Hematopoietic multipotent progenitor cell treated with erythropoietin and hydrocortisone succinate and interleukin-3 and kit ligand, for 17 days (in vitro differentiated cells): ENCODE results near the gene LRRC49.
"Not testable (repeated sequence)": the region's sequence is repeated elsewhere in the genome, so short reads cannot be mapped to it uniquely, and the experiment has no call there.

Experiments
- DNase-seq: peaks from one replicate; pipeline ENCODE4 v3.0.0-alpha.2; 2015; ENCODE audit warnings: low spot score

LRRC49 gene

GRCh38 chr15:70923311-70924080, 30.9 kb downstream of the LRRC49 start:
- no peak for DNase-seq

DNA sequence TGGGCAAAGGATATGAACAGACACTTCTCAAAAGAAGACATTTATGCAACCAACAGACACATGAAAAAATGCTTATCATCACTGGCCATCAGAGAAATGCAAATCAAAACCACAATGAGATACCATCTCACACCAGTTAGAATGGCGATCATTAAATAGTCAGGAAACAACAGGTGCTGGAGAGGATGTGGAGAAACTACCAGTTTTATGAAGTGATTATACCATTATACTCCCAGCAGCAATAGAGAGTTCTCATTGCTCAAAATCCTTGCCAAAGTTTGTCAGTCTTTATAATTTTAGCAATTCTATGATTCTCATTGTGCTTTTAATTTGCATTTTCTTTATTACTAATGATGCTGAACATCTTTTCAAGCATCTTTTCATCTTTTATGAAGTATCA, 34.3 kb downstream of the LRRC49 start:
- DNase-seq = not testable (repeated sequence)

DNA sequence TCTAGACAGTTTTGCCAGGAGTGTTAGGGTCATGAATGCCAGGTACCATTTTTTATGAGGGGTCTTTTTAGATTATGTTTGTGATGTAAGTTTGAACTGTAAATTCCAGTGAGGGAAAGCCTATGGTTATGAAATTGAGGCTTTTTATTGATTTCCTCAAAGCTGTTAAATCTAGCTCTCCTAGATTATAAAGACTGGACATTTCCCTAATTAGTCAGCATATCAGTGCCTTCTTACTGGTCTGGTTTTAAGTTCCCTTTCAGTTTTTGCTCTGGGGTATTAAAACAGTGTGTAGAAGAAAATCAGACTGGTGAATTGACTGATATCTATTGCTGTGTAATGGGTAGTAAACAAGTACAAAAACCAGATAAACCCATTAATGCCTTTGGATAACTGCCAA, 39.2 kb downstream of the LRRC49 start:
- DNase-seq = no peak

DNA sequence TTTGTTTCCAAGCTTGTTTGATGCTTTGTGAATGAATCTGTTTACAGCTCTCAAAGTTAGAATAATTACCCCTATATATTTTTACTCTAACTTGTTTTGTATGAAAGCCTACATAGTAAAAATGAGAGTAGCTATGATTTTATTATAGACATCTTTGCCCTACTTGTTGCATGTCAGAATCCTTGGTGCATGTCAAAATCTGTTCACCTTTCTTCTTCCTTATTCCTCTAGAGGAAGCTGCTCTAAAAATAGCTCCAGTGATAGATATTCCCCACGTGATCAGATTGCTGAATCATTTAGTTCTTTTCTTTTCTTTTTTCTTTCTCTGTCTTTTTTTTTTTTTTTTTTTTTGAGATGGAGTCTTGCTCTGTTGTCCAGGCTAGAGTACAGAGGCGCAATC, 39.8 kb downstream of the LRRC49 start:
- no peak for DNase-seq

GRCh38 chr15:70933411-70933810, 40.8 kb downstream of the LRRC49 start:
- no peak for DNase-seq

DNA sequence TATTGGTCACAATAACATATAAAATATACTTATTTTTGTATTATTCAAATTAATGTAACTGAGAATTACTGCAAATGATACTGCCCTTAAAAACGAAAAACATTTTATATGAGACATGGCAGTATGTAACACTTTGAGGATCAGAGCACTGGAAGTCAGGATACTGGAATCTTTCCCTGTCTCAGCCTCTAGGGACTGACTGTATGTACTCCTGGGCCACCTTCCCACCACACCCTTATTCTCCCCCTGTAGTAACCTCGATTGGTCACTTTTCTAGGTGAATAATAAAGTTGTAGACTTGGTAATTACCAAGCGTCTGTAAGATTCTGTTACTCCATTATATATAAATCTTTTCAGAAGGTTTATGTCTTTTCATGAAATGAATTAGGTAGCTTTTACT, 43.0 kb downstream of the LRRC49 start:
- DNase-seq = no peak

- no peak for DNase-seq
Measured at GRCh38 chr15:70936326-70936725, 43.7 kb downstream of the LRRC49 start.

DNA sequence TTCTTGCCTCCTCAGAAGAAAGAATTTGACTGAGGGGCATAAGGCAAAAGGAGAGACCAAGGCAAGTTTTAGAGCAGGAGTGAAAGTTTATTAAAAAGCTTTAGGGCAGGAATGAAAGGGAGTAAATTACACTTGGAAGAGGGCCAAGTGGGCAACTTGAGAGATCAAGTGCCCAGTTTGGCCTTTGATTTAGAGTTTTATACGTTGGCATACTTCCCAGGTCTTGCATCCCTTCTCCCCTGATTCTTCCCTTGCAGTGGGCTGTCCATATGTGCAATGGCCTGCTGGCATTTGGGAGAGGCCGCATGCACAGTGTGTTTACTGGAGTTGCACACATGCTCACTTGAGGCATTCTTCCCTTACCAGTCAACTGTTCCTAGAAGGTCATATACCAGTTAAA, 50.7 kb downstream of the LRRC49 start:
- DNase-seq = not testable (repeated sequence)

DNA sequence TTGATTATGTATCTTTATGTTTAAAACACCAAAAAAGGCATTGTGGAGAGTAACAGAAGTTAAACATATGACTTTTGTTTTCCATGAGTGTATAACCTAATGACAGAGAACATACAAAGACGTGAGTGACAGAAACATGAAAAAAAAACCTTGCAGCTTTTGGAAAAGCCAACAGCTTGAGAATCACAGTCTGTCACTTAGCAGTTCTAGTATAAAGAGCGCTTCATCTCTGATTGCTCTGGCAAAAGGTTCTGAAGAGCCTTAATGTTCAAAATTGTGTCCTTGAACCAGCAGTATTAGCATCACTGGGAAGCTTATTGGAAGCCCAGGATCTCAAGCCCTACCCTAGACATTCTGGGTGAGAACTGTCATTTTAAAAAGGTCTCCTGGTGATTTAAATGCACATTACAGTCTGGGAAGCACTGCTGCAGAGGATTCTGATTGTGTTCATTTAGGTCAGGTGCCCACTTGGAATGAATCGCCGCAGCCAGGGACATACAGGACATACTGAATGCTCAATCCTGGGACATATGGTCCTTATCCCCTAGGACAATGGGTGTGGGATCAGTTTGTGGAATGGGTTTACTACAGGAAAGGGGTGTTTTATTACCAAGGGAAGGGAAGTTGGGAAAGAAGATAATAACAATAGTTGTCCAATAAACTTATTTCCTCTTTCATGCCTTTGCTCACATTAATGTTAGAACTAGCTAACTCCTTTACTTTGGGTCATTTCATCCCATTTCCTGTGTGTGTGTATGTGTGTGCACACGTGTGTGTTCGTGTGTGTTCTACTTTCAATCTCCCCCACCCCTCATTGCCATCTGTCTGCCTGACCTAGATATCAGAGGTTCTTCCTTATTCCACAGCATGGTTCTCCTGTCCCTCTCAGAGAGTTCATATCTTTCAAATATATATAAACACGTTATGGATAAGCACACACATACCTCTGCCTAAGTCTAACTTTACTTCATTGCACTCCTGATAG, 55.0 kb downstream of the LRRC49 start:
- no peak for DNase-seq

GRCh38 chr15:70950953-70951352, 58.3 kb downstream of the LRRC49 start:
- no peak for DNase-seq

GRCh38 chr15:70954171-70954570, 61.5 kb downstream of the LRRC49 start:
- DNase-seq = no peak

- no peak for DNase-seq
Measured at GRCh38 chr15:70954733-70955132, 62.1 kb downstream of the LRRC49 start.

DNA sequence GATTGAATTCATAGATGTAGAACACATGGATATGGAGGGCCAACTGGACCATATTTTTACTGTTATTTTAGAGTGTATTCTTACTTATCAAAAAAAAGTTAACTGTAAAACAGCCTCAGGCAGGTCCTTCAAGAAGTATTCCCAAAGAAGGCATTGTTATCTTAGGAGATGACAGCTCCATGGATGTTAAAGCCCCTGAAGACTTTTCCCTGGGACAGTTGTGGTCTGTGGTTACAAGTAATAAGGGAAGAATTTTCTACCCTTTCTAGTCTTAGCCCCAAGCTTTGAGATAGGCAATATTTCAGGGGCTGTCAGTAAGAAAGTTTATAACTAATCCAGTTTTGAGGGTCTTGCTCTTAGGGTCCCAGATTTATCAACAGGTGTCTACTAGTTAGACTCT, 62.5 kb downstream of the LRRC49 start:
- DNase-seq = no peak

- DNase-seq = no peak
Measured at GRCh38 chr15:70956201-70956995, 63.8 kb downstream of the LRRC49 start.

GRCh38 chr15:70962084-70962483, 69.5 kb downstream of the LRRC49 start:
- DNase-seq = no peak

DNA sequence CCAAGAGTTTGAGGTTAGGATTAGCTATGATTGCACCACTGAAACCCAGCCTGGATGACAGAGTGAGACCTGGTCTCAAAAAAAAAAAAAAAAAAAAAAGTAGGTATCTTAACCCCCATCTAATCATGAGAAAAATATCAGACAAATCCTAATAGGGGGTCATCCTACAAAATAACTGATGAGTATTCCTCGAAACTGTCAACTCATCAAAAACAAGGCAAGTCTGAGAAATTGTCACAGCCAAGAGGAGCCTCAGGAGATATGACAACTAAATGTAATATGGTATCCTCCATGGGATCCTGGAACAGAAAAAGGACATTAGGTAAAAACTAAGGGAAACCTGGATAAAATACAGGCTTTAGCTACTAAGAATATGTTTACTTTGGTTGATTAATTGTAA, 70.6 kb downstream of the LRRC49 start:
- no peak for DNase-seq

DNA sequence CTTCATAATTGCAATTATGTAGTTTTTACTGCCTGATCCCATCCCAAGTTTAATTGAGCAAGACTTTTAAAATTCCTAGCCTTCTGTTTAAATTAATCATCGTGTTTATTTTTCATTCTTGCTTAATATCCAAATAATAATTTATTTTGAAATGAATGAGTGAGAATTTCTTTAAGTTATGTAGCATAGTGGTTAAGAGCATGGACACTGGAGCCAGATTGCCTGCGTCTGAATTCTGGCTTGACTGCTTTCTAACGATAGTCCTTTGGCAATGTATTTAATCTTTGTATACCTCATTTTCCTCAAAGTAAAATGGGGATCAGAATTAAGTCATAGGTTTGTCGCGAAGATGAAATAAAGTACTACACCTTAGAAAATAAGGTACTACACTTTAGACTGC, 71.4 kb downstream of the LRRC49 start:
- no peak for DNase-seq

DNA sequence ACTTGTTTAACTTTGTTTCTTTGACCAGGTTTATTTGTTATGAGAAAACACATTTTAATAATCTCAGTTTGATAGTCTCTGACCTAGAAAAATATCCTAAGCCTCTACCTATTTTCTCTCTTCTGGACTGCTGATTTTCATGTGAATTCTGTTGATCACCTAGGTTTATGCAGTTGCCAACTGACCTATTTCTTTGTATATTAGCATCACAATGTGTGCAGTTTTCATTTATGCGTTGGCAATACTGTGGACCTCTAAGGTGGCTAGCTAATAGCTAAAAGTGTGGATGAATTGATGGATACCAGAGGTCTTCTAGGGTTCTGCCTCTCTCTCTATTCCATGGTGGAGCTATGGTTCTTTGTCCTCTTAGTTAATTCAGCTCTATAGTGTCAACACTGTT, 72.1 kb downstream of the LRRC49 start:
- DNase-seq = no peak

GRCh38 chr15:70967646-70968045, 75.0 kb downstream of the LRRC49 start:
- DNase-seq = no peak

GRCh38 chr15:70974004-70974832, 81.6 kb downstream of the LRRC49 start:
- no peak for DNase-seq

GRCh38 chr15:70976851-70977250, 84.2 kb downstream of the LRRC49 start:
- no peak for DNase-seq
